Ovary (tissue), 3 donors: ENCODE results near the gene WDR41.

Experiments
- POLR2A ChIP-seq: fragments of 450-650 bp; IDR thresholded peaks from one replicate; pipeline ENCODE4 v1.6.1; 2017; ENCODE audit warnings: antibody characterized with exemption, mild to moderate bottlenecking, moderate library complexity
- TF ChIP-seq, protein P1 (sequence below), 3 donors: fragments of 450-650 bp in 2 of 3; fragments of 200-600 bp in 1 of 3; IDR thresholded peaks; one replicate each; pipeline versions ENCODE4 v1.5.1 to v1.8.0; 2016 to 2022; ENCODE audit warnings: antibody characterized with exemption in 3 of 3, mild to moderate bottlenecking in 1 of 3
- donor health status: DM: no; HTN: no; CAD: no.

DNA sequence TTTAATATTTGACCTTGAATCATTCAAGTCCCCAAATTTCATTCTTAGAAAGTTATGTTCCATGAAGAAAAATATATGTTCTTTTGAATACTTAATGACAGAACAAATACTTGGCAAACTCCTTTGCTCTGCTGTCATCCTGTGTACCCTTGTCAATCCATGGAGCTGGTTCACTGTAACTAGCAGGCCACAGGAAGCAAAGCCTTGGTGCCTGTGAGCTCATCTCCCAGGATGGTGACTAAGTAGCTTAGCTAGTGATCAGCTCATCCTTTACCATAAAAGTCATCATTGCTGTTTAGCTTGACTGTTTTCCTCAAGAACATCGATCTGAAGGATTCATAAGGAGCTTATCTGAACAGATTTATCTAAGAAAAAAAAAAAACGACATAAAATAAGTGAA, 65.4 kb downstream of the WDR41 start:
- TF ChIP-seq POLR2A: no peak
- TF ChIP-seq, protein P1, sequence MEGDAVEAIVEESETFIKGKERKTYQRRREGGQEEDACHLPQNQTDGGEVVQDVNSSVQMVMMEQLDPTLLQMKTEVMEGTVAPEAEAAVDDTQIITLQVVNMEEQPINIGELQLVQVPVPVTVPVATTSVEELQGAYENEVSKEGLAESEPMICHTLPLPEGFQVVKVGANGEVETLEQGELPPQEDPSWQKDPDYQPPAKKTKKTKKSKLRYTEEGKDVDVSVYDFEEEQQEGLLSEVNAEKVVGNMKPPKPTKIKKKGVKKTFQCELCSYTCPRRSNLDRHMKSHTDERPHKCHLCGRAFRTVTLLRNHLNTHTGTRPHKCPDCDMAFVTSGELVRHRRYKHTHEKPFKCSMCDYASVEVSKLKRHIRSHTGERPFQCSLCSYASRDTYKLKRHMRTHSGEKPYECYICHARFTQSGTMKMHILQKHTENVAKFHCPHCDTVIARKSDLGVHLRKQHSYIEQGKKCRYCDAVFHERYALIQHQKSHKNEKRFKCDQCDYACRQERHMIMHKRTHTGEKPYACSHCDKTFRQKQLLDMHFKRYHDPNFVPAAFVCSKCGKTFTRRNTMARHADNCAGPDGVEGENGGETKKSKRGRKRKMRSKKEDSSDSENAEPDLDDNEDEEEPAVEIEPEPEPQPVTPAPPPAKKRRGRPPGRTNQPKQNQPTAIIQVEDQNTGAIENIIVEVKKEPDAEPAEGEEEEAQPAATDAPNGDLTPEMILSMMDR (IDR thresholded peaks at IDR 0.05): no peak
